CD14-positive monocyte (primary cell): ENCODE data around the gene CFAP90. TPM values are rescaled to one million over a fixed set of nuclear protein-coding genes. Genes with fewer than 3 reads are reported as not detected.

Source experiments
- DNase-seq, 3 donors: peaks; one replicate each; pipeline ENCODE4 v3.0.0-alpha.2; 2011 to 2022
- H2AFZ ChIP-seq: 2 replicates; pipeline ENCODE4 v1.6.0; 2012; ENCODE audit warnings: mild to moderate bottlenecking, low read depth, low read length, inconsistent platforms; ENCODE audit not compliant: insufficient read depth, poor library complexity, severe bottlenecking
- H3K27ac ChIP-seq, 2 donors: 1 replicate in 1 of 2; 2 replicates in 1 of 2; pipeline ENCODE4 v1.5.1; 2012 to 2013; ENCODE audit warnings: low read length in 2 of 2, control low read depth in 1 of 2, inconsistent platforms in 1 of 2, low read depth in 1 of 2, mild to moderate bottlenecking in 1 of 2
- H3K27me3 ChIP-seq, 2 donors: one replicate each; pipeline versions ENCODE4 v1.6.0 to v1.6.1; 2011 to 2013; ENCODE audit warnings: low read length in 2 of 2; ENCODE audit not compliant: control insufficient read depth in 2 of 2, insufficient read depth in 2 of 2
- H3K36me3 ChIP-seq, 2 donors: replicated peaks in 1 of 2; 1 replicate in 1 of 2; 2 replicates in 1 of 2; pipeline versions ENCODE4 v1.5.1 to v1.6.1; 2012 to 2013; ENCODE audit warnings: low read length in 2 of 2, control low read depth in 1 of 2, inconsistent platforms in 1 of 2, mild to moderate bottlenecking in 1 of 2; ENCODE audit not compliant: insufficient read depth in 2 of 2, control insufficient read depth in 1 of 2
- H3K4me1 ChIP-seq, 2 donors: 1 replicate in 1 of 2; 2 replicates in 1 of 2; pipeline versions ENCODE4 v1.5.1 to v1.6.1; 2012 to 2013; ENCODE audit warnings: low read length in 2 of 2, control low read depth in 1 of 2, inconsistent platforms in 1 of 2, mild to moderate bottlenecking in 1 of 2, moderate library complexity in 1 of 2; ENCODE audit not compliant: insufficient read depth in 2 of 2, control insufficient read depth in 1 of 2
- H3K4me2 ChIP-seq: replicated peaks from 2 replicates; pipeline ENCODE3; 2012; ENCODE audit warnings: low read length, moderate library complexity, mild to moderate bottlenecking; ENCODE audit not compliant: poor library complexity, severe bottlenecking; ENCODE audit errors: extremely low read depth
- H3K4me3 ChIP-seq, 3 experiments: fragments of 200-600 bp in 1 of 3; sonication (generic) in 1 of 3; replicated peaks in 1 of 3; 1 replicate in 2 of 3; 2 replicates in 1 of 3; pipeline ENCODE4 v1.5.1; 2011 to 2013; ENCODE audit warnings: low read length in 3 of 3, mild to moderate bottlenecking in 3 of 3, control low read depth in 2 of 3, low read depth in 2 of 3, inconsistent platforms in 1 of 3, moderate library complexity in 1 of 3
- H3K79me2 ChIP-seq: 2 replicates; pipeline ENCODE4 v1.6.0; 2012; ENCODE audit warnings: mild to moderate bottlenecking, control low read depth, inconsistent platforms, low read length, moderate library complexity; ENCODE audit not compliant: insufficient read depth
- H3K9ac ChIP-seq: 2 replicates; pipeline ENCODE4 v1.6.0; 2017; ENCODE audit warnings: low read length, mild to moderate bottlenecking; ENCODE audit not compliant: insufficient read depth, poor library complexity, severe bottlenecking
- H3K9me3 ChIP-seq, 2 donors: replicated peaks in 1 of 2; 1 replicate in 1 of 2; 2 replicates in 1 of 2; pipeline versions ENCODE4 v1.5.1 to v1.6.1; 2012 to 2013; ENCODE audit warnings: low read length in 2 of 2, control low read depth in 1 of 2; ENCODE audit not compliant: control insufficient read depth in 1 of 2, insufficient read depth in 1 of 2
- H4K20me1 ChIP-seq: 2 replicates; pipeline ENCODE4 v1.6.0; 2012; ENCODE audit warnings: mild to moderate bottlenecking, low read length, control low read depth, moderate library complexity; ENCODE audit not compliant: insufficient read depth
- H3K27ac Mint-ChIP-seq, 7 donors: one replicate each; pipeline ENCODE4 v1.8.0; 2020; ENCODE audit warnings: mild to moderate bottlenecking in 7 of 7, mixed read lengths in 7 of 7, moderate library complexity in 6 of 7, inconsistent platforms in 2 of 7
- H3K27me3 Mint-ChIP-seq, 3 donors: one replicate each; pipeline ENCODE4 v1.8.0; 2021 to 2022; ENCODE audit warnings: low read depth in 3 of 3, mild to moderate bottlenecking in 3 of 3, mixed read lengths in 3 of 3, moderate library complexity in 3 of 3, inconsistent platforms in 1 of 3
- H3K36me3 Mint-ChIP-seq, 2 donors: one replicate each; pipeline ENCODE4 v1.8.0; 2020; ENCODE audit warnings: mixed read lengths in 2 of 2, inconsistent platforms in 1 of 2, mild to moderate bottlenecking in 1 of 2
- H3K4me1 Mint-ChIP-seq: one replicate; pipeline ENCODE4 v1.8.0; 2020; ENCODE audit warnings: mild to moderate bottlenecking, mixed read lengths
- H3K4me3 Mint-ChIP-seq, 2 donors: one replicate each; pipeline ENCODE4 v1.8.0; 2020; ENCODE audit warnings: mild to moderate bottlenecking in 2 of 2, mixed read lengths in 2 of 2, moderate library complexity in 1 of 2
- H3K9me3 Mint-ChIP-seq, 7 donors: one replicate each; pipeline ENCODE4 v1.8.0; 2020 to 2022; ENCODE audit warnings: mixed read lengths in 7 of 7, mild to moderate bottlenecking in 6 of 7, moderate library complexity in 6 of 7, inconsistent platforms in 2 of 7
- WGBS: methylation state at CpG from one replicate; pipeline ENCODE4 v1.1.5; 2013; ENCODE audit warnings: missing lambda C conversion rate; ENCODE audit not compliant: insufficient coverage; 5-methylcytosine and 5-hydroxymethylcytosine counted together
- intact Hi-C, 2 donors: fragments of 100-400 bp; cut with micrococcal nuclease; formaldehyde crosslinking; loops; one replicate each; pipeline versions ENCODE4 v1.15.0 to v1.15.1; 2023
- polyA plus RNA-seq, 3 donors: library from polyadenylated mRNA; depleted of rRNA in 1 of 3; unstranded in 2 of 3; stranded (reverse) in 1 of 3; fragments of 300-500 nt in 2 of 3; fragments of >200 nt in 1 of 3; fragmentation: Illumina TruSeq in 2 of 3; gene quantifications; 1 replicate in 2 of 3; 2 replicates in 1 of 3; pipeline ENCODE4 v1.2.3, GENCODE V29; 2012 to 2021
- TF ChIP-seq, protein P1 (sequence below): fragments of 200-600 bp; IDR thresholded peaks from one replicate; pipeline ENCODE4 v1.8.0; 2022; ENCODE audit warnings: antibody characterized with exemption, mild to moderate bottlenecking

The CFAP90 gene
- polyA plus RNA-seq, 3 donors: not detected

DNA sequence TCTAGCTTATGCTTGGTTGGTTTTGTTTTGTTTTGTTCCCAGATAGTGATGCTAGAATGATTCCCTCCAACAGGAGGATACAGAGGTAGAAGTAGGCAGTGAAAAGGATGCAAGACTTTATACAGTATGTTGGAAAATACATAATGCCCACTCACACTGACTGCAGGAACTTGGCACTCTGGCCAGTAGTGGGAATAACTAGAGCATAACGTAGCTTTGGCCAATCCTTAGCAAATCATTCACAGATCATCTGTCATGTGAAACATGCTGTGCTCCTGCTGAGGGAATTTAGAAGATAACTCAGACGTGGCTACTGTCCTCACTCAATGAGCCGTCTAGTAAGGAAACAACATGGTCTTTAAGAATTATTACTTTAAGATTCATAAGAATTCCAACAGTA, 13.5 kb downstream of the CFAP90 start:
- intact Hi-C loops: no loop called here
- Histone ChIP-seq H3K9me3 (no peaks in the 10 kb centered on the region), H3K4me2 (no peak overlapping the region), H4K20me1 (no peaks in the 10 kb centered on the region), H3K27ac (no peak overlapping the region), H2AFZ (no peak overlapping the region), H3K36me3 (no peaks in the 10 kb centered on the region), H3K4me1 (no peaks in the 10 kb centered on the region), H3K79me2 (no peaks in the 10 kb centered on the region), H3K9ac (no peak overlapping the region), H3K27me3 (no peaks in the 10 kb centered on the region), H3K4me3 (no peak overlapping the region)
- H3K9me3 Mint-ChIP-seq: peaks cover 0 to 7% (median 3%) of the 10 kb centered on the region in 7 donors
- H3K4me3 Mint-ChIP-seq: no peak overlapping the region
- WGBS: no CpG with 5 or more reads among the region's 3 CpGs
- H3K27ac Mint-ChIP-seq: no peak overlapping the region
- TF ChIP-seq, protein P1, sequence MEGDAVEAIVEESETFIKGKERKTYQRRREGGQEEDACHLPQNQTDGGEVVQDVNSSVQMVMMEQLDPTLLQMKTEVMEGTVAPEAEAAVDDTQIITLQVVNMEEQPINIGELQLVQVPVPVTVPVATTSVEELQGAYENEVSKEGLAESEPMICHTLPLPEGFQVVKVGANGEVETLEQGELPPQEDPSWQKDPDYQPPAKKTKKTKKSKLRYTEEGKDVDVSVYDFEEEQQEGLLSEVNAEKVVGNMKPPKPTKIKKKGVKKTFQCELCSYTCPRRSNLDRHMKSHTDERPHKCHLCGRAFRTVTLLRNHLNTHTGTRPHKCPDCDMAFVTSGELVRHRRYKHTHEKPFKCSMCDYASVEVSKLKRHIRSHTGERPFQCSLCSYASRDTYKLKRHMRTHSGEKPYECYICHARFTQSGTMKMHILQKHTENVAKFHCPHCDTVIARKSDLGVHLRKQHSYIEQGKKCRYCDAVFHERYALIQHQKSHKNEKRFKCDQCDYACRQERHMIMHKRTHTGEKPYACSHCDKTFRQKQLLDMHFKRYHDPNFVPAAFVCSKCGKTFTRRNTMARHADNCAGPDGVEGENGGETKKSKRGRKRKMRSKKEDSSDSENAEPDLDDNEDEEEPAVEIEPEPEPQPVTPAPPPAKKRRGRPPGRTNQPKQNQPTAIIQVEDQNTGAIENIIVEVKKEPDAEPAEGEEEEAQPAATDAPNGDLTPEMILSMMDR: no peak
- H3K4me1 Mint-ChIP-seq: no peaks in the 10 kb centered on the region
- H3K27me3 Mint-ChIP-seq: peaks cover 0 to 10% (median 4%) of the 10 kb centered on the region in 3 donors
- no peak for DNase-seq
- no peaks in the 10 kb centered on the region for H3K36me3 Mint-ChIP-seq

DNA sequence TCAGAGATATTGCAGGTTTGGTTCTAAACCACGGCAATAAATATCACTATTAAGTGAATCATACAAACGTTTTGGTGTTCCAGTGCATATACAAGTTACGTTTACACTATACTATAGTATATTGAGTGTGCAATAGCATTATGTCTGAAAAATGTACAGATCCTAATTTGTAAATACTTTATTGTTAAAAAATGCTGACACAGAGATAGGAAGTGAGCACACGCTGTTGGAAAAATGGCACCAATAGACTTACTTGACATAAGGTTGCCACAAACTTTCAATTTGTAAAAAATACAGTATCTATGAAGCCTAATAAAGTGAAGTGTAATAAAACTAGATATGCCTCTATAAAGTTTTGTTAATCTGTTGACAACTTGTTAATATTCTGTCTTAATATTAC, 16.0 kb downstream of the CFAP90 start:
- no peaks in the 10 kb centered on the region for H3K4me1 Mint-ChIP-seq
- H4K20me1 ChIP-seq: no peaks in the 10 kb centered on the region
- H3K9ac ChIP-seq: no peak overlapping the region
- no peak overlapping the region for H3K4me3 ChIP-seq
- no peaks in the 10 kb centered on the region for H3K36me3 ChIP-seq
- H3K36me3 Mint-ChIP-seq: no peaks in the 10 kb centered on the region
- H3K27ac Mint-ChIP-seq: no peak overlapping the region
- H3K27me3 ChIP-seq: no peaks in the 10 kb centered on the region
- no peaks in the 10 kb centered on the region for H3K79me2 ChIP-seq
- H3K27ac ChIP-seq: no peak overlapping the region
- DNase-seq: no peak
- H3K9me3 ChIP-seq: no peaks in the 10 kb centered on the region
- H2AFZ ChIP-seq: no peak overlapping the region
- TF ChIP-seq, protein P1: no peak
- H3K27me3 Mint-ChIP-seq: peaks cover 3 to 8% (median 7%) of the 10 kb centered on the region in 3 donors
- no CpG with 5 or more reads among the region's 4 CpGs for WGBS
- no peak overlapping the region for H3K4me3 Mint-ChIP-seq
- H3K4me2 ChIP-seq: no peak overlapping the region
- peaks cover 0 to 6% (median 0%) of the 10 kb centered on the region in 7 donors for H3K9me3 Mint-ChIP-seq
- intact Hi-C loops: no loop called here
- H3K4me1 ChIP-seq: no peaks in the 10 kb centered on the region
